GM23248 (cell line): ENCODE measurements around the gene BEAN1. TPM values are rescaled to one million over a fixed set of nuclear protein-coding genes. Genes with fewer than 3 reads are reported as not detected.

ENCODE experiments used
- DNase-seq: peaks from one replicate; pipeline ENCODE4 v3.0.0-alpha.2; 2015
- H2AFZ ChIP-seq: fragments of 200-600 bp; sonication (generic); 2 replicates; pipeline ENCODE4 v1.6.1; 2016; ENCODE audit warnings: antibody characterized with exemption
- H3F3A ChIP-seq: fragments of 200-600 bp; sonication (generic); 2 replicates; pipeline ENCODE4 v1.6.1; 2016; ENCODE audit warnings: mild to moderate bottlenecking, antibody characterized with exemption, mixed run types; ENCODE audit not compliant: insufficient read depth
- H3K27ac ChIP-seq: fragments of 200-600 bp; sonication (generic); 2 replicates; pipeline ENCODE4 v1.5.1; 2016; ENCODE audit warnings: mild to moderate bottlenecking
- H3K27me3 ChIP-seq: fragments of 200-600 bp; sonication (generic); replicated peaks from 2 replicates; pipeline ENCODE4 v1.6.1; 2016; ENCODE audit warnings: mild to moderate bottlenecking; ENCODE audit not compliant: insufficient read depth
- H3K36me3 ChIP-seq: fragments of 200-600 bp; sonication (generic); 2 replicates; pipeline ENCODE4 v1.6.1; 2016; ENCODE audit warnings: low read depth, mild to moderate bottlenecking
- H3K4me1 ChIP-seq: fragments of 200-600 bp; sonication (generic); 2 replicates; pipeline ENCODE4 v1.6.1; 2016; ENCODE audit warnings: mild to moderate bottlenecking; ENCODE audit not compliant: insufficient read depth
- H3K4me2 ChIP-seq: fragments of 200-600 bp; sonication (generic); one replicate; pipeline ENCODE4 v1.6.1; 2016; ENCODE audit warnings: mild to moderate bottlenecking; ENCODE audit not compliant: unreplicated experiment
- H3K4me3 ChIP-seq: fragments of 200-600 bp; sonication (generic); 2 replicates; pipeline ENCODE4 v1.5.1; 2016; ENCODE audit warnings: mild to moderate bottlenecking
- H3K79me2 ChIP-seq: fragments of 200-600 bp; sonication (generic); 2 replicates; pipeline ENCODE4 v1.6.1; 2016; ENCODE audit warnings: mild to moderate bottlenecking; ENCODE audit not compliant: insufficient read depth
- H3K9ac ChIP-seq: fragments of 200-600 bp; sonication (generic); 2 replicates; pipeline ENCODE4 v1.6.1; 2016; ENCODE audit warnings: mild to moderate bottlenecking
- H3K9me2 ChIP-seq: fragments of 200-600 bp; sonication (generic); 2 replicates; pipeline ENCODE4 v1.6.1; 2016; ENCODE audit warnings: mixed run types, mild to moderate bottlenecking, moderate library complexity; ENCODE audit not compliant: insufficient read depth
- H3K9me3 ChIP-seq: fragments of 200-600 bp; sonication (generic); one replicate; pipeline ENCODE4 v1.6.1; 2017; ENCODE audit warnings: low read depth
- H4K20me1 ChIP-seq: fragments of 200-600 bp; sonication (generic); 2 replicates; pipeline ENCODE4 v1.6.0; 2016; ENCODE audit not compliant: insufficient read depth
- EZH2 ChIP-seq: fragments of 200-600 bp; sonication (generic); IDR thresholded peaks from 2 replicates; pipeline ENCODE4 v1.6.1; 2018; ENCODE audit warnings: antibody characterized with exemption, mild to moderate bottlenecking; ENCODE audit not compliant: insufficient read depth, poor library complexity, severe bottlenecking
- EZH2phosphoT487 ChIP-seq: fragments of 200-600 bp; sonication (generic); IDR thresholded peaks from 2 replicates; pipeline ENCODE4 v1.6.1; 2018; ENCODE audit warnings: antibody characterized with exemption, moderate library complexity, mild to moderate bottlenecking, low read depth; ENCODE audit not compliant: insufficient read depth
- WGBS, 2 experiments: methylation state at CpG; one replicate each; pipeline ENCODE4 v1.1.6; 2015 to 2017; ENCODE audit warnings: low lambda C conversion rate in 2 of 2, low coverage in 1 of 2; ENCODE audit errors: missing lambda C conversion rate in 2 of 2; 5-methylcytosine and 5-hydroxymethylcytosine counted together
- in situ Hi-C: fragments of 300-500 bp; cut with MboI; formaldehyde crosslinking; loops from 2 replicates; pipeline ENCODE4 v1.15.0; 2020
- polyA plus RNA-seq: library from polyadenylated mRNA; unstranded; fragments of >200 nt; fragmentation: Nextera tagmentation; extraction: Ambion mirVana; gene quantifications from 2 replicates; pipeline ENCODE4 v1.2.1, GENCODE V29; 2016
- total RNA-seq: library from RNA; depleted of rRNA; stranded (reverse); fragments of >200 nt; shearing (Covaris generic); gene quantifications from 2 replicates; pipeline ENCODE4 v1.2.3, GENCODE V29; 2014

BEAN1 gene
- total and polyA plus RNA-seq, 2 experiments from 2014 or later = 0.32 to 0.50 TPM

GRCh38 chr16:66416136-66416535 is 11.0 kb upstream of the BEAN1 start:
- Histone ChIP-seq H2AFZ (no peak overlapping the region), H3K4me3 (no peak overlapping the region), H3K9me3 (no peaks in the 10 kb centered on the region), H3K9ac (no peak overlapping the region), H3K9me2 (no peaks in the 10 kb centered on the region), H3F3A (peaks cover 42% of the 10 kb centered on the region), H3K27ac (no peak overlapping the region; the same call in 1 of the 2 replicates), H3K4me1 (peaks cover 36% of the 10 kb centered on the region), H4K20me1 (no peaks in the 10 kb centered on the region), H3K4me2 (no peak overlapping the region), H3K79me2 (no peaks in the 10 kb centered on the region), H3K27me3 (no peaks in the 10 kb centered on the region), H3K36me3 (no peaks in the 10 kb centered on the region)
- TF ChIP-seq EZH2 = no peak
- no peak for TF ChIP-seq EZH2phosphoT487
- WGBS, 2 experiments = 79 to 96% methylated on average over 1 of the region's 1 CpG
- in situ Hi-C loops = loop anchor here (25.0 kb wide), 1 partner anchor 446 kb away; no protein-coding TSS in a partner anchor
- peak; percentile 47 for DNase-seq

DNA sequence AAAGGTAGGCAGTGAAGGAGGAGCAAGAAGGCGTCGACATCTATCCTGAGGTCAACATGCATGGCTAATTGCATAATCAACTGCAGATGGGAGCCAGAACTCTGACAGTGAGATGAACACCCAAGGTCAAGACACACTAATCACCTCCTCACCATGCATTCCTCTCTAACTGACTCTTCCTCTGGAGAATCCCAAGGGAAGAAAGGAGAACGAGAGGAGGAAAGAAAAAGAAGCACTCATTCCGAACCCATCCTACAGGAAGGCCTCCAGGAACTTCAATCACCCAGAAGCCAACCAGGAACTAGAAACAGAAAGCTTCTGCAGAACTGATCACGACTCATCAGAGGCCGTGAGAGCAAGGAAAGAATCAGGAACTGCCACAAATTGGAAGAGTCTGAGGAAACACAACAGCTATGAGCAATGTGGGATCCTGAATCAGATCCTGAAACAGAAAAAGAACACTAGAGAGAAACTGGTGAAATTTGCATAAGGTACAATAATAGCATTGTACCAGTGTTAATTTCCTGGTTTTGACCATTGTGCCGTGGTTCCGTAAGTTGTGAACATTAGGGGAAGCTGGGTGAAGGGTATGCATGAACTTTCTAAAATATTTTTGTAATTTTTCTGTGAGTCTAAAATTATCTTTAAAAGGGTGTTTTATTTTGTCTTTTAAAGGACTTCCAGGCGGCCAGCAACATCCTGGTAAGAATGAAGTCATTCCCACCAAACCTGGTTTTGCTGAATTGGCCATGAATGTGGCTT is 10.0 kb upstream of the BEAN1 start:
- no peak overlapping the region for H3K9ac ChIP-seq
- no peaks in the 10 kb centered on the region for H3K36me3 ChIP-seq
- H3K4me2 ChIP-seq = peak overlapping the region; percentile 24
- DNase-seq = peak; percentile 85
- H2AFZ ChIP-seq = no peak overlapping the region; the same call in 1 of the 2 replicates
- TF ChIP-seq EZH2phosphoT487 = no peak
- no peak for TF ChIP-seq EZH2
- no peak overlapping the region for H3K4me3 ChIP-seq
- WGBS, 2 experiments = 42% methylated on average over 9 of the region's 9 CpGs
- H3K79me2 ChIP-seq = no peaks in the 10 kb centered on the region
- H3K27me3 ChIP-seq = no peaks in the 10 kb centered on the region
- H3K27ac ChIP-seq = peak overlapping the region; percentile 52
- no peaks in the 10 kb centered on the region for H4K20me1 ChIP-seq
- peaks cover 42% of the 10 kb centered on the region for H3F3A ChIP-seq
- in situ Hi-C loops = loop anchor here (25.0 kb wide), 1 partner anchor 445 kb away; no protein-coding TSS in a partner anchor
- peaks cover 36% of the 10 kb centered on the region for H3K4me1 ChIP-seq
- H3K9me3 ChIP-seq = no peaks in the 10 kb centered on the region
- H3K9me2 ChIP-seq = no peaks in the 10 kb centered on the region

- Histone ChIP-seq H3F3A (peaks cover 42% of the 10 kb centered on the region), H2AFZ (no peak overlapping the region), H3K4me3 (no peak overlapping the region), H3K36me3 (no peaks in the 10 kb centered on the region), H3K9me2 (no peaks in the 10 kb centered on the region), H3K79me2 (no peaks in the 10 kb centered on the region), H3K4me1 (peaks cover 36% of the 10 kb centered on the region), H4K20me1 (no peaks in the 10 kb centered on the region), H3K27me3 (no peaks in the 10 kb centered on the region), H3K27ac (no peak overlapping the region), H3K9ac (no peak overlapping the region), H3K4me2 (no peak overlapping the region), H3K9me3 (no peaks in the 10 kb centered on the region)
- WGBS, 2 experiments = 80 to 82% methylated on average over 9 of the region's 9 CpGs
- no peak for DNase-seq
- in situ Hi-C loops = loop anchor here (25.0 kb wide), 1 partner anchor 444 kb away; no protein-coding TSS in a partner anchor
- no peak for TF ChIP-seq EZH2phosphoT487
- no peak for TF ChIP-seq EZH2
Observed at GRCh38 chr16:66418165-66418962, 8.7 kb upstream of the BEAN1 start.

DNA sequence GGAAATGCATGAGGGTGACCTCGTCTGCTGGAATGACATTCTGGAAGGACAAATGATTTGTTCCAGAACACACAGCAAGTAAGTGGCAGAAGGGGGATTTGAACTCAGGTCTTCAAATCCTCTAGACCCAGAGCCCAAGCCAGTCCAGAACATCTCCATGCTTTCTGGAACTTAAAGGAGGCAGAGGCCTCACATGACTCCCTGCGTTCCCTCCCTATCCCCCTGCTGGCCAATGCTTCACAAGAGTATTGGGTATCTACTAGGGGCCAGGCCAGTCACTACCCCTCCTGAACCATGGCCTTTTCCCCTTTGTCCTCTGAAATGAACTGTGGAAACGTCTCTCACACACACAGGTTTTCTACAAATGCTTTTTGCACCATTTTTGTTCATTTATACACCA is 7.6 kb upstream of the BEAN1 start:
- TF ChIP-seq EZH2phosphoT487 (no peak), EZH2 (no peak)
- in situ Hi-C loops = loop anchor here (25.0 kb wide), 1 partner anchor 443 kb away; no protein-coding TSS in a partner anchor
- WGBS, 2 experiments = 66 to 68% methylated on average over 3 of the region's 3 CpGs

More for the DNA sequence above, 7.6 kb upstream of the BEAN1 start:
- H3K27ac ChIP-seq = no peak overlapping the region
- no peaks in the 10 kb centered on the region for H3K9me3 ChIP-seq
- no peaks in the 10 kb centered on the region for H3K27me3 ChIP-seq
- peaks cover 38% of the 10 kb centered on the region for H3F3A ChIP-seq
- H4K20me1 ChIP-seq = no peaks in the 10 kb centered on the region
- no peaks in the 10 kb centered on the region for H3K9me2 ChIP-seq
- H2AFZ ChIP-seq = no peak overlapping the region
- no peaks in the 10 kb centered on the region for H3K36me3 ChIP-seq
- DNase-seq = no peak
- no peaks in the 10 kb centered on the region for H3K79me2 ChIP-seq
- peaks cover 33% of the 10 kb centered on the region for H3K4me1 ChIP-seq
- no peak overlapping the region for H3K4me2 ChIP-seq
- no peak overlapping the region for H3K4me3 ChIP-seq
- no peak overlapping the region for H3K9ac ChIP-seq
